Loucy (cell line): ENCODE results near the gene FOXJ3.

ENCODE experiments used
- CTCF ChIP-seq: fragments of 200-600 bp; sonication (generic); conservative IDR thresholded peaks from 2 replicates; pipeline ENCODE4 v1.5.1; 2014; ENCODE audit warnings: mild to moderate bottlenecking, antibody characterized with exemption, low read length
- EZH2phosphoT487 ChIP-seq: fragments of 200-600 bp; IDR thresholded peaks from 2 replicates; pipeline ENCODE4 v1.6.1; 2018; ENCODE audit warnings: antibody characterized with exemption, mild to moderate bottlenecking, moderate library complexity, borderline replicate concordance

- TF ChIP-seq CTCF, result no peak
- no peak for TF ChIP-seq EZH2phosphoT487
Observed at GRCh38 chr1:42372796-42373195, 37.8 kb upstream of the FOXJ3 start.
